T1000 (cell line): ENCODE measurements around the gene MFN2.
"Not testable (repeated sequence)": the region's sequence is repeated elsewhere in the genome, so short reads cannot be mapped to it uniquely, and the experiment has no call there.

Experiments used
- DNase-seq: peaks from one replicate; lab custom pipeline; 2025; ENCODE audit warnings: mixed read lengths; lab: John Stamatoyannopoulos, UW

MFN2 gene

GRCh38 chr1:11979851-11980675 is at the start of gene MFN2:
Gene MFN2 (plus strand): TSS chr1:11980444. CDS start chr1:11989169, 8,725 bp downstream.
- DNase-seq: peak; percentile 96

- DNase-seq: no peak
These were observed 49.4 kb upstream of the MFN2 start for GRCh38 chr1:11930571-11931445.

- no peak for DNase-seq
These were observed 48.4 kb upstream of the MFN2 start for GRCh38 chr1:11931845-11932244.

GRCh38 chr1:11934302-11935056 is 45.8 kb upstream of the MFN2 start, which contains the start of gene PLOD1:
Gene PLOD1 (plus strand): TSS chr1:11934717. CDS start chr1:11934780, 63 bp downstream.
- peak; percentile 66 for DNase-seq

- DNase-seq: no peak
These were observed 45.2 kb upstream of the MFN2 start for GRCh38 chr1:11935057-11935412.

GRCh38 chr1:11935733-11936132 is 44.5 kb upstream of the MFN2 start:
- not testable (repeated sequence) for DNase-seq

- DNase-seq: peak; percentile 29
These were observed 41.3 kb upstream of the MFN2 start for GRCh38 chr1:11938722-11939526.

GRCh38 chr1:11939794-11940193 is 40.5 kb upstream of the MFN2 start:
- not testable (repeated sequence) for DNase-seq

GRCh38 chr1:11940260-11940921 is 39.9 kb upstream of the MFN2 start:
- no peak for DNase-seq

- no peak for DNase-seq
These were observed 38.0 kb upstream of the MFN2 start for GRCh38 chr1:11942280-11942679.

GRCh38 chr1:11943619-11944018 is 36.6 kb upstream of the MFN2 start:
- no peak for DNase-seq

- DNase-seq: no peak
These were observed 35.8 kb upstream of the MFN2 start for GRCh38 chr1:11944358-11944931.

GRCh38 chr1:11946647-11947046 is 33.6 kb upstream of the MFN2 start:
- no peak for DNase-seq

GRCh38 chr1:11948822-11949458 is 31.3 kb upstream of the MFN2 start:
- DNase-seq: no peak

- DNase-seq: no peak
These were observed 28.3 kb upstream of the MFN2 start for GRCh38 chr1:11951901-11952300.

- no peak for DNase-seq
These were observed 27.7 kb upstream of the MFN2 start for GRCh38 chr1:11952455-11953109.

- DNase-seq: no peak
These were observed 25.0 kb upstream of the MFN2 start for GRCh38 chr1:11955221-11955620.

- DNase-seq: no peak
These were observed 22.8 kb upstream of the MFN2 start for GRCh38 chr1:11957398-11957797.

- DNase-seq: no peak
These were observed 22.3 kb upstream of the MFN2 start for GRCh38 chr1:11957897-11958296.
